HL-60 (cell line): ENCODE data around the gene DISP3.

Experiments
- DNase-seq, 2 experiments: peaks; one replicate each; pipeline ENCODE4 v3.0.0-alpha.2; 2010 to 2020; ENCODE audit warnings: low read depth in 1 of 2, low spot score in 1 of 2
- H3K27ac ChIP-seq: fragments of 250-450 bp; sonication (Bioruptor Pico); replicated peaks from 2 replicates; pipeline ENCODE4 v1.5.1; 2020; ENCODE audit warnings: mild to moderate bottlenecking, moderate library complexity
- H3K27me3 ChIP-seq: fragments of 250-450 bp; sonication (Bioruptor Pico); 2 replicates; pipeline ENCODE4 v1.5.1; 2021; ENCODE audit warnings: mild to moderate bottlenecking, moderate library complexity; ENCODE audit not compliant: insufficient read depth, poor library complexity, severe bottlenecking
- H3K4me3 ChIP-seq: replicated peaks from 2 replicates; pipeline ENCODE4 v1.5.1; 2011; ENCODE audit warnings: mild to moderate bottlenecking, control low read depth, low read length; ENCODE audit not compliant: insufficient read depth
- CTCF ChIP-seq: IDR thresholded peaks from one replicate; pipeline ENCODE4 v1.5.1; 2011; ENCODE audit warnings: low read length, control low read depth, inconsistent platforms; ENCODE audit not compliant: insufficient read depth
- GABPA ChIP-seq: IDR thresholded peaks from 2 replicates; pipeline ENCODE4 v1.6.1; 2012; ENCODE audit warnings: low read depth
- POLR2AphosphoS5 ChIP-seq: IDR thresholded peaks from 2 replicates; pipeline ENCODE4 v1.6.1; 2012; ENCODE audit warnings: low read depth
- SPI1 ChIP-seq: IDR thresholded peaks from 2 replicates; pipeline ENCODE4 v1.6.1; 2012; ENCODE audit warnings: low read depth, mild to moderate bottlenecking, borderline replicate concordance
- TF ChIP-seq, protein P1 (sequence below): IDR thresholded peaks from 2 replicates; pipeline ENCODE4 v1.6.1; 2012; ENCODE audit warnings: low read depth; ENCODE audit not compliant: insufficient replicate concordance

DISP3 gene

DNA sequence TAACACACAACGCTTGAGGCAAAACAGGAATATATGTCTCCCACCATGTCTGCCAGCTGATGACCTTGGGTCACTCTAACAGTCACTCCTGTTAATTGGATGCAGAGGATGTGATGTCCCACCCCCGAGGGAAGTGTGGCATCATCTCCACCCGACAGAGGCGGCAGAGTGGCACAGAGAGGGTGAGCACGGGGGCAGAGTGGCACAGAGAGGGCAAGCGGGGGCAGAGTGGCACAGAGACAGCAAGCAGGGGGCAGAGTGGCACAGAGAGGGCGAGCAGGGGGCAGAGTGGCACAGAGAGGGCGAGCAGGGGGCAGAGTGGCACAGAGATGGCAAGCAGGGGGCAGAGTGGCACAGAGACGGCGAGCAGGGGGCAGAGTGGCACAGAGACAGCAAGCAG lies 44.3 kb downstream of the DISP3 start:
- no peak for DNase-seq
- TF ChIP-seq, protein P1, sequence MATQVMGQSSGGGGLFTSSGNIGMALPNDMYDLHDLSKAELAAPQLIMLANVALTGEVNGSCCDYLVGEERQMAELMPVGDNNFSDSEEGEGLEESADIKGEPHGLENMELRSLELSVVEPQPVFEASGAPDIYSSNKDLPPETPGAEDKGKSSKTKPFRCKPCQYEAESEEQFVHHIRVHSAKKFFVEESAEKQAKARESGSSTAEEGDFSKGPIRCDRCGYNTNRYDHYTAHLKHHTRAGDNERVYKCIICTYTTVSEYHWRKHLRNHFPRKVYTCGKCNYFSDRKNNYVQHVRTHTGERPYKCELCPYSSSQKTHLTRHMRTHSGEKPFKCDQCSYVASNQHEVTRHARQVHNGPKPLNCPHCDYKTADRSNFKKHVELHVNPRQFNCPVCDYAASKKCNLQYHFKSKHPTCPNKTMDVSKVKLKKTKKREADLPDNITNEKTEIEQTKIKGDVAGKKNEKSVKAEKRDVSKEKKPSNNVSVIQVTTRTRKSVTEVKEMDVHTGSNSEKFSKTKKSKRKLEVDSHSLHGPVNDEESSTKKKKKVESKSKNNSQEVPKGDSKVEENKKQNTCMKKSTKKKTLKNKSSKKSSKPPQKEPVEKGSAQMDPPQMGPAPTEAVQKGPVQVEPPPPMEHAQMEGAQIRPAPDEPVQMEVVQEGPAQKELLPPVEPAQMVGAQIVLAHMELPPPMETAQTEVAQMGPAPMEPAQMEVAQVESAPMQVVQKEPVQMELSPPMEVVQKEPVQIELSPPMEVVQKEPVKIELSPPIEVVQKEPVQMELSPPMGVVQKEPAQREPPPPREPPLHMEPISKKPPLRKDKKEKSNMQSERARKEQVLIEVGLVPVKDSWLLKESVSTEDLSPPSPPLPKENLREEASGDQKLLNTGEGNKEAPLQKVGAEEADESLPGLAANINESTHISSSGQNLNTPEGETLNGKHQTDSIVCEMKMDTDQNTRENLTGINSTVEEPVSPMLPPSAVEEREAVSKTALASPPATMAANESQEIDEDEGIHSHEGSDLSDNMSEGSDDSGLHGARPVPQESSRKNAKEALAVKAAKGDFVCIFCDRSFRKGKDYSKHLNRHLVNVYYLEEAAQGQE = no peak
- TF ChIP-seq SPI1 = no peak
- no peak for TF ChIP-seq POLR2AphosphoS5
- no peak for TF ChIP-seq GABPA
- no peak for TF ChIP-seq CTCF

DNA sequence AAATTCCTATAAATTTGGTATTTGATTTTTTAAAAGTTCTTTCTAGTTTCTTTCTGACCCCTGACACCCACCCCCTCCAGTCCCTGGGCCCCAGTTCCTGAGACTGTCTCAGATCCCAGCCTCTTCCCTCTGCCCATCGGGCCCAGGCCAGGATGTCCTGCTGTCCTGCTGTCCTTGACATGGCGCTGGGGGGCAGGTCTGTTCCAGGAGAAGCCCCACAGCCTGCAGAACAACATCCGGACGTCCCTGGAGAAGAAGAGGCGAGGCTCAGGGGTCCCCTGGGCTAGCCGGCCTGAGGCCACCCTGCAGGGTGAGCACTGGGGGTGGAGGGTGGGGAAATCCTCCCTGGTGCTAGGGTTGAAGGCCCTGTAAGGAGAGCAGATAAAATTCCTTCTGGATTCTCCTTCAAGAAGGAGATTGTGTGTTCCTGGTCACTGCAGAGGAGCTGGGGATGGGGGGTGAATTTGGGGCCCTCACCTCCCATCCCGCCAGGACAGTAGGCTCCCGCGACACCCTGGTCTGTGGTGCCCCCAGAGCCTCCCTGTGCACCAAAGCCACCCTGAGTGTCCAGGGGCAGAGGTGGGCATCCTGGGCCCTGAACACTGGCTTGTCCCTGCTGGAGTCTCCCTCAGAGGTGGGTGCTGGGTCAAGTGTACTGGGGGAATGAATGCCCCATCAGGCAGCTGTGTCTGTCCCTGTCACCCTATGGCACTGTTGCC lies 45.0 kb downstream of the DISP3 start:
- no peaks in the 10 kb centered on the region for H3K27me3 ChIP-seq
- H3K4me3 ChIP-seq = no peak overlapping the region
- no peak for DNase-seq
- no peak for TF ChIP-seq SPI1
- TF ChIP-seq POLR2AphosphoS5 = no peak
- TF ChIP-seq, protein P1 = no peak
- no peak for TF ChIP-seq CTCF
- no peak for TF ChIP-seq GABPA
- H3K27ac ChIP-seq = no peak overlapping the region

More for the DNA sequence above, 44.3 kb downstream of the DISP3 start:
- H3K27me3 ChIP-seq = no peaks in the 10 kb centered on the region
- no peak overlapping the region for H3K4me3 ChIP-seq
- H3K27ac ChIP-seq = no peak overlapping the region

- H3K4me3 ChIP-seq = no peak overlapping the region
- no peaks in the 10 kb centered on the region for H3K27me3 ChIP-seq
- H3K27ac ChIP-seq = no peak overlapping the region
- TF ChIP-seq, protein P1 = no peak
- TF ChIP-seq SPI1 (no peak), CTCF (no peak), GABPA (no peak), POLR2AphosphoS5 (no peak)
- no peak for DNase-seq
Measured at GRCh38 chr1:11524465-11525150, 45.7 kb downstream of the DISP3 start.
